K562 (cell line): ENCODE results near the gene PAQR6. TPM values are rescaled to one million over a fixed set of nuclear protein-coding genes. Genes with fewer than 3 reads are reported as not detected.

Experiments
- ELF4 ChIP-seq: fragments of 450-650 bp; formaldehyde crosslinking; IDR thresholded peaks from 2 replicates; pipeline ENCODE4 v1.4.0; 2022; ENCODE audit warnings: missing genetic modification characterization
- ETV1 ChIP-seq: fragments of 450-650 bp; conservative IDR thresholded peaks from 2 replicates; pipeline ENCODE4 v1.6.1; 2016; ENCODE audit warnings: missing genetic modification characterization, control low read depth, low read depth, missing compliant biosample characterization
- FOXJ3 ChIP-seq: sonication (generic); formaldehyde crosslinking; IDR thresholded peaks from 2 replicates; pipeline ENCODE4 v1.4.0; 2020; ENCODE audit warnings: mild to moderate bottlenecking, missing genetic modification reagents
- PHB ChIP-seq: fragments of 250-450 bp; sonication (Bioruptor Pico); IDR thresholded peaks from 2 replicates; pipeline ENCODE4 v1.5.0; 2021
- POLR2G ChIP-seq: fragments of 200-400 bp; formaldehyde crosslinking; IDR thresholded peaks from 2 replicates; pipeline ENCODE4 v1.6.1; 2017; ENCODE audit warnings: low read depth, mild to moderate bottlenecking, antibody characterized with exemption, low read length, moderate library complexity
- POU5F1 ChIP-seq: fragments of 150-350 bp; IDR thresholded peaks from 2 replicates; pipeline ENCODE4 v1.6.1; 2014; ENCODE audit warnings: borderline replicate concordance, low read length, low read depth, mild to moderate bottlenecking; ENCODE audit not compliant: partially characterized antibody
- PTTG1 ChIP-seq: fragments of 450-650 bp; IDR thresholded peaks from 2 replicates; pipeline ENCODE4 v1.6.1; 2016; ENCODE audit warnings: low read depth, mild to moderate bottlenecking, missing genetic modification characterization, missing compliant biosample characterization
- RBM25 ChIP-seq: fragments of 200-400 bp; formaldehyde crosslinking; IDR thresholded peaks from 2 replicates; pipeline ENCODE4 v1.6.1; 2018; ENCODE audit warnings: low read length, low read depth, moderate library complexity; ENCODE audit not compliant: severe bottlenecking
- TRIM28 ChIP-seq: fragments of 450-650 bp; IDR thresholded peaks from 2 replicates; pipeline ENCODE4 v1.6.1; 2017
- ZNF764 ChIP-seq: fragments of 250-450 bp; sonication (Bioruptor Pico); IDR thresholded peaks from 2 replicates; pipeline ENCODE4 v1.4.0; 2020; ENCODE audit warnings: low read depth, mild to moderate bottlenecking, moderate library complexity
- polyA plus RNA-seq, 8 experiments: library from polyadenylated mRNA; depleted of rRNA in 4 of 8; stranded (reverse) in 5 of 8; unstranded in 3 of 8; fragments of >200 nt; fragmentation: Nextera tagmentation in 2 of 8; fragmentation: Illumina TruSeq in 1 of 8; extraction: Ambion mirVana in 2 of 8; extraction: Trizol in 1 of 8; gene quantifications; 2 replicates each; pipeline versions ENCODE4 v1.2.1 to v1.2.3, GENCODE V29; 2011 to 2014; ENCODE audit warnings: inconsistent platforms in 1 of 8, missing spikeins in 1 of 8
- total RNA-seq, 7 experiments: library from RNA; depleted of rRNA in 6 of 7; stranded (reverse); fragments of >200 nt in 6 of 7; fragmentation: Illumina TruSeq in 2 of 7; extraction: Trizol in 2 of 7; gene quantifications; 2 replicates each; pipeline versions ENCODE4 v1.2.1 to v1.2.3, GENCODE V29; 2011 to 2021; ENCODE audit warnings: low replicate concordance in 1 of 7
- TF ChIP-seq, protein P1 (sequence below): fragments of 200-600 bp; sonication (generic); IDR thresholded peaks from one replicate; pipeline ENCODE4 v1.6.1; 2012; ENCODE audit warnings: mild to moderate bottlenecking, low read depth, low read length, inconsistent platforms
- TF ChIP-seq, protein P2 (sequence below): sonication (generic); formaldehyde crosslinking; IDR thresholded peaks from 2 replicates; pipeline ENCODE4 v1.8.0; 2023; ENCODE audit warnings: mild to moderate bottlenecking, missing genetic modification reagents
- TF ChIP-seq, protein P3 (sequence below): sonication (generic); formaldehyde crosslinking; IDR thresholded peaks from 2 replicates; pipeline ENCODE4 v1.8.1; 2022; ENCODE audit warnings: missing genetic modification reagents

The PAQR6 gene
- total and polyA plus RNA-seq, 9 of the 15 experiments (the other 6 are each of a cell fraction or from before 2014, with no cell fraction given), result 0.07 to 1.8 (median 0.62) TPM

DNA sequence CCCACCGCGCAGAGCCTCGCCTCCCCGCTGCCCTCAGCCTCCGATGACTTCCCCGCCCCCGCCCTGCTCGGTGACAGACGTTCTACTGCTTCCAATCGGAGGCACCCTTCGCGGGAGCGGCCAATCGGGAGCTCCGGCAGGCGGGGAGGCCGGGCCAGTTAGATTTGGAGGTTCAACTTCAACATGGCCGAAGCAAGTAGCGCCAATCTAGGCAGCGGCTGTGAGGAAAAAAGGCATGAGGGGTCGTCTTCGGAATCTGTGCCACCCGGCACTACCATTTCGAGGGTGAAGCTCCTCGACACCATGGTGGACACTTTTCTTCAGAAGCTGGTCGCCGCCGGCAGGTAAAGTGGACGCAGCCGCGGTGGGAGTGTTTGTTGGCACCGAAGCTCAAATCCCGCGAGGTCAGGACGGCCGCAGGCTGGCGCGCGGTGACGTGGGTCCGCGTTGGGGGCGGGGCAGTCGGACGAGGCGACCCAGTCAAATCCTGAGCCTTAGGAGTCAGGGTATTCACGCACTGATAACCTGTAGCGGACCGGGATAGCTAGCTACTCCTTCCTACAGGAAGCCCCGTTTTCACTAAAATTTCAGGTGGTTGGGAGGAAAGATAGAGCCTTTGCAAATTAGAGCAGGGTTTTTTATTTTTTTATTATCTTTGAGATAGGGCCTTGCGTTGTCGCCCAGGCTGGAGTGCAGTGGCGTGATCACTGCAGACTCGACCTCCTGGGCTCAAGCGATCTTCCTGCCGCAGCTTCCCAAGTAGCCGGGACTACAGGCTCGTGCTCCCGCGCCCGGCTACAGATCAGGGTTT lies 34.8 kb downstream of the PAQR6 start, which contains the start of gene PMF1 (continued):
- TF ChIP-seq, protein P1, sequence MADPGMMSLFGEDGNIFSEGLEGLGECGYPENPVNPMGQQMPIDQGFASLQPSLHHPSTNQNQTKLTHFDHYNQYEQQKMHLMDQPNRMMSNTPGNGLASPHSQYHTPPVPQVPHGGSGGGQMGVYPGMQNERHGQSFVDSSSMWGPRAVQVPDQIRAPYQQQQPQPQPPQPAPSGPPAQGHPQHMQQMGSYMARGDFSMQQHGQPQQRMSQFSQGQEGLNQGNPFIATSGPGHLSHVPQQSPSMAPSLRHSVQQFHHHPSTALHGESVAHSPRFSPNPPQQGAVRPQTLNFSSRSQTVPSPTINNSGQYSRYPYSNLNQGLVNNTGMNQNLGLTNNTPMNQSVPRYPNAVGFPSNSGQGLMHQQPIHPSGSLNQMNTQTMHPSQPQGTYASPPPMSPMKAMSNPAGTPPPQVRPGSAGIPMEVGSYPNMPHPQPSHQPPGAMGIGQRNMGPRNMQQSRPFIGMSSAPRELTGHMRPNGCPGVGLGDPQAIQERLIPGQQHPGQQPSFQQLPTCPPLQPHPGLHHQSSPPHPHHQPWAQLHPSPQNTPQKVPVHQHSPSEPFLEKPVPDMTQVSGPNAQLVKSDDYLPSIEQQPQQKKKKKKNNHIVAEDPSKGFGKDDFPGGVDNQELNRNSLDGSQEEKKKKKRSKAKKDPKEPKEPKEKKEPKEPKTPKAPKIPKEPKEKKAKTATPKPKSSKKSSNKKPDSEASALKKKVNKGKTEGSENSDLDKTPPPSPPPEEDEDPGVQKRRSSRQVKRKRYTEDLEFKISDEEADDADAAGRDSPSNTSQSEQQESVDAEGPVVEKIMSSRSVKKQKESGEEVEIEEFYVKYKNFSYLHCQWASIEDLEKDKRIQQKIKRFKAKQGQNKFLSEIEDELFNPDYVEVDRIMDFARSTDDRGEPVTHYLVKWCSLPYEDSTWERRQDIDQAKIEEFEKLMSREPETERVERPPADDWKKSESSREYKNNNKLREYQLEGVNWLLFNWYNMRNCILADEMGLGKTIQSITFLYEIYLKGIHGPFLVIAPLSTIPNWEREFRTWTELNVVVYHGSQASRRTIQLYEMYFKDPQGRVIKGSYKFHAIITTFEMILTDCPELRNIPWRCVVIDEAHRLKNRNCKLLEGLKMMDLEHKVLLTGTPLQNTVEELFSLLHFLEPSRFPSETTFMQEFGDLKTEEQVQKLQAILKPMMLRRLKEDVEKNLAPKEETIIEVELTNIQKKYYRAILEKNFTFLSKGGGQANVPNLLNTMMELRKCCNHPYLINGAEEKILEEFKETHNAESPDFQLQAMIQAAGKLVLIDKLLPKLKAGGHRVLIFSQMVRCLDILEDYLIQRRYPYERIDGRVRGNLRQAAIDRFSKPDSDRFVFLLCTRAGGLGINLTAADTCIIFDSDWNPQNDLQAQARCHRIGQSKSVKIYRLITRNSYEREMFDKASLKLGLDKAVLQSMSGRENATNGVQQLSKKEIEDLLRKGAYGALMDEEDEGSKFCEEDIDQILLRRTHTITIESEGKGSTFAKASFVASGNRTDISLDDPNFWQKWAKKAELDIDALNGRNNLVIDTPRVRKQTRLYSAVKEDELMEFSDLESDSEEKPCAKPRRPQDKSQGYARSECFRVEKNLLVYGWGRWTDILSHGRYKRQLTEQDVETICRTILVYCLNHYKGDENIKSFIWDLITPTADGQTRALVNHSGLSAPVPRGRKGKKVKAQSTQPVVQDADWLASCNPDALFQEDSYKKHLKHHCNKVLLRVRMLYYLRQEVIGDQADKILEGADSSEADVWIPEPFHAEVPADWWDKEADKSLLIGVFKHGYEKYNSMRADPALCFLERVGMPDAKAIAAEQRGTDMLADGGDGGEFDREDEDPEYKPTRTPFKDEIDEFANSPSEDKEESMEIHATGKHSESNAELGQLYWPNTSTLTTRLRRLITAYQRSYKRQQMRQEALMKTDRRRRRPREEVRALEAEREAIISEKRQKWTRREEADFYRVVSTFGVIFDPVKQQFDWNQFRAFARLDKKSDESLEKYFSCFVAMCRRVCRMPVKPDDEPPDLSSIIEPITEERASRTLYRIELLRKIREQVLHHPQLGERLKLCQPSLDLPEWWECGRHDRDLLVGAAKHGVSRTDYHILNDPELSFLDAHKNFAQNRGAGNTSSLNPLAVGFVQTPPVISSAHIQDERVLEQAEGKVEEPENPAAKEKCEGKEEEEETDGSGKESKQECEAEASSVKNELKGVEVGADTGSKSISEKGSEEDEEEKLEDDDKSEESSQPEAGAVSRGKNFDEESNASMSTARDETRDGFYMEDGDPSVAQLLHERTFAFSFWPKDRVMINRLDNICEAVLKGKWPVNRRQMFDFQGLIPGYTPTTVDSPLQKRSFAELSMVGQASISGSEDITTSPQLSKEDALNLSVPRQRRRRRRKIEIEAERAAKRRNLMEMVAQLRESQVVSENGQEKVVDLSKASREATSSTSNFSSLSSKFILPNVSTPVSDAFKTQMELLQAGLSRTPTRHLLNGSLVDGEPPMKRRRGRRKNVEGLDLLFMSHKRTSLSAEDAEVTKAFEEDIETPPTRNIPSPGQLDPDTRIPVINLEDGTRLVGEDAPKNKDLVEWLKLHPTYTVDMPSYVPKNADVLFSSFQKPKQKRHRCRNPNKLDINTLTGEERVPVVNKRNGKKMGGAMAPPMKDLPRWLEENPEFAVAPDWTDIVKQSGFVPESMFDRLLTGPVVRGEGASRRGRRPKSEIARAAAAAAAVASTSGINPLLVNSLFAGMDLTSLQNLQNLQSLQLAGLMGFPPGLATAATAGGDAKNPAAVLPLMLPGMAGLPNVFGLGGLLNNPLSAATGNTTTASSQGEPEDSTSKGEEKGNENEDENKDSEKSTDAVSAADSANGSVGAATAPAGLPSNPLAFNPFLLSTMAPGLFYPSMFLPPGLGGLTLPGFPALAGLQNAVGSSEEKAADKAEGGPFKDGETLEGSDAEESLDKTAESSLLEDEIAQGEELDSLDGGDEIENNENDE, result no peak
- TF ChIP-seq FOXJ3 (CRISPR knock-in tag) (no peak), ZNF764 (CRISPR knock-in tag) (no peak), POLR2G (peak; percentile 97), ETV1 (peak; percentile 15; the same call in 1 of the 2 replicates), ELF4 (peak; percentile 38; the same call in 1 of the 2 replicates), PTTG1 (tag) (no peak), POU5F1 (no peak), PHB (CRISPR knock-in tag) (no peak), TRIM28 (0 out of 2 replicates have a peak, but pooled peaks have one; percentile 56), RBM25 (peak; percentile 92)
- TF ChIP-seq, protein P2, sequence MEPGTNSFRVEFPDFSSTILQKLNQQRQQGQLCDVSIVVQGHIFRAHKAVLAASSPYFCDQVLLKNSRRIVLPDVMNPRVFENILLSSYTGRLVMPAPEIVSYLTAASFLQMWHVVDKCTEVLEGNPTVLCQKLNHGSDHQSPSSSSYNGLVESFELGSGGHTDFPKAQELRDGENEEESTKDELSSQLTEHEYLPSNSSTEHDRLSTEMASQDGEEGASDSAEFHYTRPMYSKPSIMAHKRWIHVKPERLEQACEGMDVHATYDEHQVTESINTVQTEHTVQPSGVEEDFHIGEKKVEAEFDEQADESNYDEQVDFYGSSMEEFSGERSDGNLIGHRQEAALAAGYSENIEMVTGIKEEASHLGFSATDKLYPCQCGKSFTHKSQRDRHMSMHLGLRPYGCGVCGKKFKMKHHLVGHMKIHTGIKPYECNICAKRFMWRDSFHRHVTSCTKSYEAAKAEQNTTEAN (CRISPR knock-in tag), result no peak
- TF ChIP-seq, protein P3, sequence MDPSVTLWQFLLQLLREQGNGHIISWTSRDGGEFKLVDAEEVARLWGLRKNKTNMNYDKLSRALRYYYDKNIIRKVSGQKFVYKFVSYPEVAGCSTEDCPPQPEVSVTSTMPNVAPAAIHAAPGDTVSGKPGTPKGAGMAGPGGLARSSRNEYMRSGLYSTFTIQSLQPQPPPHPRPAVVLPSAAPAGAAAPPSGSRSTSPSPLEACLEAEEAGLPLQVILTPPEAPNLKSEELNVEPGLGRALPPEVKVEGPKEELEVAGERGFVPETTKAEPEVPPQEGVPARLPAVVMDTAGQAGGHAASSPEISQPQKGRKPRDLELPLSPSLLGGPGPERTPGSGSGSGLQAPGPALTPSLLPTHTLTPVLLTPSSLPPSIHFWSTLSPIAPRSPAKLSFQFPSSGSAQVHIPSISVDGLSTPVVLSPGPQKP (CRISPR knock-in tag), result no peak
